AML-193 (cell line): Measurements from ENCODE around the gene PBOV1.
"Not testable (repeated sequence)": the region's sequence is repeated elsewhere in the genome, so short reads cannot be mapped to it uniquely, and the experiment has no call there.

Experiments used
- DNase-seq, 2 experiments: peaks; one replicate each; lab custom pipeline; 2025; lab: John Stamatoyannopoulos, UW

The PBOV1 gene

GRCh38 chr6:138238368-138238767 is 20.1 kb upstream of the PBOV1 start:
- no peak for DNase-seq

- DNase-seq, result no peak
These were observed 19.2 kb upstream of the PBOV1 start for GRCh38 chr6:138237463-138237862.

GRCh38 chr6:138235693-138236092 is 17.4 kb upstream of the PBOV1 start:
- no peak for DNase-seq

GRCh38 chr6:138235205-138235604 is 16.9 kb upstream of the PBOV1 start:
- no peak for DNase-seq

- no peak for DNase-seq
These were observed 16.1 kb upstream of the PBOV1 start for GRCh38 chr6:138234363-138234762.

GRCh38 chr6:138231381-138231886 is 13.1 kb upstream of the PBOV1 start:
- no peak for DNase-seq

- no peak for DNase-seq
These were observed 12.6 kb upstream of the PBOV1 start for GRCh38 chr6:138230759-138231380.

- DNase-seq, result no peak
These were observed 11.9 kb upstream of the PBOV1 start for GRCh38 chr6:138230221-138230620.

- DNase-seq, result no peak
These were observed 11.4 kb upstream of the PBOV1 start for GRCh38 chr6:138229663-138230179.

GRCh38 chr6:138229072-138229471 is 10.8 kb upstream of the PBOV1 start:
- no peak for DNase-seq

GRCh38 chr6:138227316-138227781 is 9.1 kb upstream of the PBOV1 start:
- DNase-seq, result no peak

- DNase-seq, result no peak
These were observed 8.5 kb upstream of the PBOV1 start for GRCh38 chr6:138226700-138227315.

- no peak for DNase-seq
These were observed 7.7 kb upstream of the PBOV1 start for GRCh38 chr6:138225953-138226352.

- no peak for DNase-seq
These were observed 4.7 kb upstream of the PBOV1 start for GRCh38 chr6:138222901-138223546.

- no peak for DNase-seq
These were observed 1.6 kb upstream of the PBOV1 start for GRCh38 chr6:138219901-138220300.

GRCh38 chr6:138219398-138219797 is 1.1 kb upstream of the PBOV1 start:
- DNase-seq, result no peak

- no peak for DNase-seq
These were observed 3.1 kb downstream of the PBOV1 start for GRCh38 chr6:138215093-138215782.

- DNase-seq, result not testable (repeated sequence)
These were observed 5.8 kb downstream of the PBOV1 start for GRCh38 chr6:138212530-138212929.

GRCh38 chr6:138211601-138212000 is 6.7 kb downstream of the PBOV1 start:
- DNase-seq, result no peak

GRCh38 chr6:138211048-138211581 is 7.2 kb downstream of the PBOV1 start:
- no peak for DNase-seq

- DNase-seq, result no peak
These were observed 11.4 kb downstream of the PBOV1 start for GRCh38 chr6:138206862-138207261.
